B cell (primary cell): ENCODE measurements around the gene SFXN1. TPM values are rescaled to one million over a fixed set of nuclear protein-coding genes. Genes with fewer than 3 reads are reported as not detected.

Experiments
- ATAC-seq: fragments of 200-7000 bp; cut with Tn5 transposase; one replicate; pipeline ENCODE4 v1.10.0; 2021; ENCODE audit warnings: low read depth, mild to moderate bottlenecking, moderate number of reproducible peaks, moderate library complexity
- CTCF ChIA-PET: fragments of 350-600 bp; sonication (Branson Sonifier 250); formaldehyde crosslinking; loops from one replicate; lab custom pipeline; 2021; ENCODE audit warnings: antibody characterized with exemption, inconsistent platforms; lab: Charles Lee
- POLR2A ChIA-PET: fragments of 350-600 bp; sonication (Branson Sonifier 250); formaldehyde crosslinking; loops from one replicate; lab custom pipeline; 2021; ENCODE audit warnings: antibody characterized with exemption; lab: Charles Lee
- DNase-seq: peaks from one replicate; pipeline ENCODE4 v3.0.0; 2013
- H2AFZ ChIP-seq: 2 replicates; pipeline ENCODE4 v1.6.1; 2012; ENCODE audit warnings: mild to moderate bottlenecking, low read depth, low read length; ENCODE audit not compliant: insufficient read depth, poor library complexity, severe bottlenecking
- H3K27ac ChIP-seq, 2 donors: 1 replicate in 1 of 2; 2 replicates in 1 of 2; pipeline ENCODE4 v1.5.1; 2012 to 2013; ENCODE audit warnings: low read length in 2 of 2, mild to moderate bottlenecking in 2 of 2, moderate library complexity in 1 of 2
- H3K27me3 ChIP-seq, 4 experiments: fragments of 200-600 bp in 1 of 4; sonication (generic) in 1 of 4; replicated peaks in 1 of 4; 1 replicate in 2 of 4; 2 replicates in 2 of 4; pipeline versions ENCODE4 v1.6.1 to v1.7.0; 2013 to 2016; ENCODE audit warnings: low read length in 3 of 4, mild to moderate bottlenecking in 2 of 4, mixed read lengths in 1 of 4, moderate library complexity in 1 of 4; ENCODE audit not compliant: insufficient read depth in 4 of 4, control insufficient read depth in 3 of 4; ENCODE audit errors: control extremely low read depth in 1 of 4
- H3K36me3 ChIP-seq, 2 experiments: replicated peaks in 1 of 2; 1 replicate in 1 of 2; 2 replicates in 1 of 2; pipeline versions ENCODE4 v1.6.1 to v1.7.1; 2013; ENCODE audit warnings: low read length in 1 of 2; ENCODE audit not compliant: insufficient read depth in 2 of 2, control insufficient read depth in 1 of 2; ENCODE audit errors: control extremely low read depth in 1 of 2, extremely low read depth in 1 of 2
- H3K4me1 ChIP-seq, 2 donors: fragments of 200-600 bp in 1 of 2; sonication (generic) in 1 of 2; 1 replicate in 1 of 2; 2 replicates in 1 of 2; pipeline versions ENCODE4 v1.5.1 to v1.6.1; 2013 to 2017; ENCODE audit warnings: low read length in 2 of 2; ENCODE audit not compliant: control insufficient read depth in 2 of 2, insufficient read depth in 2 of 2
- H3K4me2 ChIP-seq: replicated peaks from 2 replicates; pipeline ENCODE3; 2012; ENCODE audit warnings: mild to moderate bottlenecking, low read depth, low read length; ENCODE audit not compliant: poor library complexity, severe bottlenecking
- H3K4me3 ChIP-seq, 5 experiments: fragments of 200-600 bp in 1 of 5; sonication (generic) in 1 of 5; 1 replicate in 3 of 5; 2 replicates in 2 of 5; pipeline versions ENCODE4 v1.5.1 to v1.7.0; 2011 to 2016; ENCODE audit warnings: low read length in 4 of 5, mild to moderate bottlenecking in 4 of 5, low read depth in 2 of 5, control low read depth in 1 of 5, moderate library complexity in 1 of 5; ENCODE audit not compliant: insufficient read depth in 1 of 5; ENCODE audit errors: control extremely low read depth in 1 of 5, extremely low read depth in 1 of 5
- H3K79me2 ChIP-seq: fragments of 200-600 bp; sonication (generic); one replicate; pipeline ENCODE4 v1.6.0; 2016; ENCODE audit warnings: low read length; ENCODE audit not compliant: control insufficient read depth, insufficient read depth
- H3K9ac ChIP-seq: fragments of 200-600 bp; sonication (generic); 2 replicates; pipeline ENCODE4 v1.6.1; 2017; ENCODE audit warnings: mild to moderate bottlenecking, low read length, moderate library complexity
- H3K9me3 ChIP-seq, 3 donors: one replicate each; pipeline versions ENCODE4 v1.6.1 to v1.7.1; 2013; ENCODE audit warnings: low read length in 2 of 3; ENCODE audit not compliant: control insufficient read depth in 2 of 3, insufficient read depth in 1 of 3; ENCODE audit errors: control extremely low read depth in 1 of 3
- H4K20me1 ChIP-seq: 2 replicates; pipeline ENCODE4 v1.6.0; 2012; ENCODE audit warnings: mild to moderate bottlenecking, low read length; ENCODE audit not compliant: insufficient read depth, control insufficient read depth, poor library complexity, severe bottlenecking
- H3K27ac Mint-ChIP-seq: one replicate; pipeline ENCODE4 v1.8.0; 2021; ENCODE audit warnings: mixed read lengths
- H3K27me3 Mint-ChIP-seq: one replicate; pipeline ENCODE4 v1.8.0; 2021; ENCODE audit warnings: mixed read lengths
- H3K4me1 Mint-ChIP-seq: one replicate; pipeline ENCODE4 v1.8.0; 2021; ENCODE audit warnings: mixed read lengths
- H3K4me3 Mint-ChIP-seq: one replicate; pipeline ENCODE4 v1.8.0; 2021; ENCODE audit warnings: mixed read lengths
- H3K9me3 Mint-ChIP-seq: one replicate; pipeline ENCODE4 v1.8.0; 2022; ENCODE audit warnings: mixed read lengths; ENCODE audit not compliant: insufficient read depth
- CTCF ChIP-seq: fragments of 200-600 bp; IDR thresholded peaks from one replicate; pipeline ENCODE4 v1.8.0; 2022; ENCODE audit warnings: antibody characterized with exemption, mild to moderate bottlenecking
- EZH2 ChIP-seq: IDR thresholded peaks from 2 replicates; pipeline ENCODE4 v1.6.1; 2012; ENCODE audit warnings: borderline replicate concordance, low read depth, mild to moderate bottlenecking, moderate library complexity, low read length; ENCODE audit not compliant: insufficient read depth, poor library complexity, severe bottlenecking
- WGBS: methylation state at CpG from one replicate; pipeline ENCODE4 v1.1.5; 2013; ENCODE audit warnings: missing lambda C conversion rate; ENCODE audit not compliant: insufficient coverage; 5-methylcytosine and 5-hydroxymethylcytosine counted together
- intact Hi-C: fragments of 100-400 bp; cut with micrococcal nuclease; formaldehyde crosslinking; loops from one replicate; pipeline ENCODE4 v1.10.0; 2022
- polyA plus RNA-seq: library from polyadenylated mRNA; depleted of rRNA; stranded (reverse); fragments of >200 nt; gene quantifications from 2 replicates; pipeline ENCODE4 v1.2.3, GENCODE V29; 2012
- total RNA-seq, 2 donors: library from RNA; stranded (reverse); fragments of 120-200 nt in 1 of 2; gene quantifications; 1 replicate in 1 of 2; 2 replicates in 1 of 2; pipeline versions ENCODE4 v1.2.3 to v1.2.4, GENCODE V29; 2013 to 2022

SFXN1 gene
- total and polyA plus RNA-seq, 2 donors (not counting 1 experiment from before 2014, with no cell fraction given) = 16.4 to 30.5 TPM

GRCh38 chr5:175573493-175574269 lies 95.3 kb downstream of the SFXN1 start:
- Histone ChIP-seq H3K27me3 (peaks cover 0 to 3% (median 0%) of the 10 kb centered on the region in 4 experiments), H3K4me1 (no peaks in the 10 kb centered on the region), H4K20me1 (no peaks in the 10 kb centered on the region), H3K9me3 (no peaks in the 10 kb centered on the region), H3K9ac (no peak overlapping the region), H2AFZ (no peak overlapping the region), H3K4me3 (no peak overlapping the region), H3K4me2 (no peak overlapping the region), H3K36me3 (no peaks in the 10 kb centered on the region), H3K79me2 (no peaks in the 10 kb centered on the region), H3K27ac (no peak overlapping the region)
- H3K27ac Mint-ChIP-seq = no peak overlapping the region
- H3K9me3 Mint-ChIP-seq = no peaks in the 10 kb centered on the region
- no peaks in the 10 kb centered on the region for H3K4me1 Mint-ChIP-seq
- DNase-seq = no peak
- no peak overlapping the region for H3K4me3 Mint-ChIP-seq
- 67% methylated on average over 14 of the region's 15 CpGs for whole genome bisulfite sequencing
- peaks cover 39% of the 10 kb centered on the region for H3K27me3 Mint-ChIP-seq
- ChIA-PET POLR2A (no interaction called here), CTCF (no interaction called here)
- TF ChIP-seq CTCF (no peak), EZH2 (no peak)
- intact Hi-C loops = no loop called here
- no peak for ATAC-seq

- no peaks in the 10 kb centered on the region for H3K9me3 Mint-ChIP-seq
- CTCF ChIA-PET = no interaction called here
- no peak overlapping the region for H3K4me3 Mint-ChIP-seq
Observed at GRCh38 chr5:175575301-175575700, 96.9 kb downstream of the SFXN1 start.

More at GRCh38 chr5:175575301-175575700, 96.9 kb downstream of the SFXN1 start:
- Histone ChIP-seq H3K27ac (no peak overlapping the region), H2AFZ (no peak overlapping the region), H3K9ac (no peak overlapping the region), H3K4me3 (no peak overlapping the region), H3K27me3 (peaks cover 0 to 3% (median 0%) of the 10 kb centered on the region in 4 experiments), H3K9me3 (no peaks in the 10 kb centered on the region), H3K79me2 (no peaks in the 10 kb centered on the region), H4K20me1 (no peaks in the 10 kb centered on the region), H3K36me3 (no peaks in the 10 kb centered on the region), H3K4me1 (no peaks in the 10 kb centered on the region), H3K4me2 (no peak overlapping the region)
- POLR2A ChIA-PET = interaction anchor here (0.6 kb wide), 1 partner anchor 49 kb away, joined by 13 read pairs; no protein-coding TSS in a partner anchor
- DNase-seq (no peak), ATAC-seq (no peak)
- H3K27me3 Mint-ChIP-seq = peaks cover 32% of the 10 kb centered on the region
- WGBS = 88% methylated on average over 1 of the region's 2 CpGs
- no peak overlapping the region for H3K27ac Mint-ChIP-seq
- TF ChIP-seq EZH2 (no peak), CTCF (no peak)
- intact Hi-C loops = no loop called here
- no peaks in the 10 kb centered on the region for H3K4me1 Mint-ChIP-seq
